ENCODE measurements around the gene EIF2AK3.
A peak's percentile ranks its signal among the peaks of the same experiment; 100 is the strongest.
"Not testable (repeated sequence)": the region's sequence is repeated elsewhere in the genome, so short reads cannot be mapped to it uniquely, and the experiment has no call there.

EIF2AK3 gene

GRCh38 chr2:88637464-88637863 lies 10.2 kb upstream of the EIF2AK3 start:
- H3K36me3 ChIP-seq (ENCODE audit: control insufficient read depth, insufficient read depth, low read length), result no peaks in the 10 kb centered on the region

GRCh38 chr2:88636026-88636425 lies 8.8 kb upstream of the EIF2AK3 start:
- no peak overlapping the region for H3K4me3 ChIP-seq (ENCODE audit: low read depth, low read length)
- no peaks in the 10 kb centered on the region for H3K9me3 ChIP-seq (ENCODE audit: control insufficient read depth, insufficient read depth, low read length)
- peaks cover 28% of the 10 kb centered on the region for H3K4me1 ChIP-seq (ENCODE audit: control insufficient read depth, insufficient read depth, low read length)
- no peaks in the 10 kb centered on the region for H3K27me3 ChIP-seq (ENCODE audit: control insufficient read depth, insufficient read depth, low read length)
- no peaks in the 10 kb centered on the region for H3K36me3 ChIP-seq (ENCODE audit: control insufficient read depth, insufficient read depth, low read length)
- H3K27ac ChIP-seq (ENCODE audit: low read depth, low read length), result no peak overlapping the region
- H3K9ac ChIP-seq (ENCODE audit: low read depth, low read length), result no peak overlapping the region

More at GRCh38 chr2:88637464-88637863, 10.2 kb upstream of the EIF2AK3 start:
- Histone ChIP-seq H3K4me1 (ENCODE audit: control insufficient read depth, insufficient read depth, low read length) (peaks cover 13% of the 10 kb centered on the region), H3K9ac (ENCODE audit: low read depth, low read length) (no peak overlapping the region), H3K9me3 (ENCODE audit: control insufficient read depth, insufficient read depth, low read length) (no peaks in the 10 kb centered on the region), H3K27ac (ENCODE audit: low read depth, low read length) (no peak overlapping the region), H3K4me3 (ENCODE audit: low read depth, low read length) (peak overlapping the region; percentile 37; the same call in 1 of the 2 replicates), H3K27me3 (ENCODE audit: control insufficient read depth, insufficient read depth, low read length) (no peaks in the 10 kb centered on the region)

- Histone ChIP-seq H3K36me3 (ENCODE audit: control insufficient read depth, insufficient read depth, low read length) (no peaks in the 10 kb centered on the region), H3K27ac (ENCODE audit: low read depth, low read length) (no peak overlapping the region), H3K27me3 (ENCODE audit: control insufficient read depth, insufficient read depth, low read length) (no peaks in the 10 kb centered on the region), H3K4me3 (ENCODE audit: low read depth, low read length) (no peak overlapping the region), H3K9me3 (ENCODE audit: control insufficient read depth, insufficient read depth, low read length) (no peaks in the 10 kb centered on the region), H3K9ac (ENCODE audit: low read depth, low read length) (no peak overlapping the region), H3K4me1 (ENCODE audit: control insufficient read depth, insufficient read depth, low read length) (peaks cover 43% of the 10 kb centered on the region)
Observed at GRCh38 chr2:88632569-88632968, 5.3 kb upstream of the EIF2AK3 start.

- Histone ChIP-seq H3K4me3 (ENCODE audit: low read depth, low read length) (peak overlapping the region; percentile 88), H3K9ac (ENCODE audit: low read depth, low read length) (no peak overlapping the region), H3K27me3 (ENCODE audit: control insufficient read depth, insufficient read depth, low read length) (no peaks in the 10 kb centered on the region), H3K9me3 (ENCODE audit: control insufficient read depth, insufficient read depth, low read length) (no peaks in the 10 kb centered on the region), H3K36me3 (ENCODE audit: control insufficient read depth, insufficient read depth, low read length) (no peaks in the 10 kb centered on the region), H3K27ac (ENCODE audit: low read depth, low read length) (peak overlapping the region; percentile 99), H3K4me1 (ENCODE audit: control insufficient read depth, insufficient read depth, low read length) (peaks cover 61% of the 10 kb centered on the region)
Observed at GRCh38 chr2:88628571-88628939, 1.3 kb upstream of the EIF2AK3 start.

- H3K4me1 ChIP-seq (ENCODE audit: control insufficient read depth, insufficient read depth, low read length), result peaks cover 66% of the 10 kb centered on the region
- H3K27ac ChIP-seq (ENCODE audit: low read depth, low read length), result peak overlapping the region; percentile 99
- no peaks in the 10 kb centered on the region for H3K36me3 ChIP-seq (ENCODE audit: control insufficient read depth, insufficient read depth, low read length)
- no peaks in the 10 kb centered on the region for H3K9me3 ChIP-seq (ENCODE audit: control insufficient read depth, insufficient read depth, low read length)
- H3K9ac ChIP-seq (ENCODE audit: low read depth, low read length), result peak overlapping the region; percentile 95
- H3K4me3 ChIP-seq (ENCODE audit: low read depth, low read length), result peak overlapping the region; percentile 88
- no peaks in the 10 kb centered on the region for H3K27me3 ChIP-seq (ENCODE audit: control insufficient read depth, insufficient read depth, low read length)
Observed at GRCh38 chr2:88627856-88628570, 749 bp upstream of the EIF2AK3 start.

- Histone ChIP-seq H3K4me3 (ENCODE audit: low read depth, low read length) (peak overlapping the region; percentile 86), H3K4me1 (ENCODE audit: control insufficient read depth, insufficient read depth, low read length) (peaks cover 54% of the 10 kb centered on the region), H3K9me3 (ENCODE audit: control insufficient read depth, insufficient read depth, low read length) (no peaks in the 10 kb centered on the region), H3K9ac (ENCODE audit: low read depth, low read length) (peak overlapping the region; percentile 85), H3K36me3 (ENCODE audit: control insufficient read depth, insufficient read depth, low read length) (no peaks in the 10 kb centered on the region), H3K27me3 (ENCODE audit: control insufficient read depth, insufficient read depth, low read length) (no peaks in the 10 kb centered on the region), H3K27ac (ENCODE audit: low read depth, low read length) (peak overlapping the region; percentile 90)
Observed at GRCh38 chr2:88626171-88627054, 851 bp downstream of the EIF2AK3 start.

- no peaks in the 10 kb centered on the region for H3K27me3 ChIP-seq (ENCODE audit: control insufficient read depth, insufficient read depth, low read length)
- peak overlapping the region; percentile 51 for H3K4me3 ChIP-seq (ENCODE audit: low read depth, low read length)
- no peaks in the 10 kb centered on the region for H3K36me3 ChIP-seq (ENCODE audit: control insufficient read depth, insufficient read depth, low read length)
- H3K9me3 ChIP-seq (ENCODE audit: control insufficient read depth, insufficient read depth, low read length), result no peaks in the 10 kb centered on the region
- no peak overlapping the region for H3K9ac ChIP-seq (ENCODE audit: low read depth, low read length)
- H3K27ac ChIP-seq (ENCODE audit: low read depth, low read length), result peak overlapping the region; percentile 58
- H3K4me1 ChIP-seq (ENCODE audit: control insufficient read depth, insufficient read depth, low read length), result peaks cover 34% of the 10 kb centered on the region
Observed at GRCh38 chr2:88624477-88624876, 2.8 kb downstream of the EIF2AK3 start.

GRCh38 chr2:88623831-88624465 lies 3.3 kb downstream of the EIF2AK3 start:
- Histone ChIP-seq H3K27ac (ENCODE audit: low read depth, low read length) (peak overlapping the region; percentile 58), H3K4me3 (ENCODE audit: low read depth, low read length) (peak overlapping the region; percentile 51; the same call in 1 of the 2 replicates), H3K4me1 (ENCODE audit: control insufficient read depth, insufficient read depth, low read length) (peaks cover 29% of the 10 kb centered on the region)
- not testable (repeated sequence) for H3K9ac ChIP-seq (ENCODE audit: low read depth, low read length); H3K27me3 ChIP-seq (ENCODE audit: control insufficient read depth, insufficient read depth, low read length); H3K9me3 ChIP-seq (ENCODE audit: control insufficient read depth, insufficient read depth, low read length); H3K36me3 ChIP-seq (ENCODE audit: control insufficient read depth, insufficient read depth, low read length)

GRCh38 chr2:88622307-88622706 lies 5.0 kb downstream of the EIF2AK3 start:
- H3K9ac ChIP-seq (ENCODE audit: low read depth, low read length), result no peak overlapping the region
- H3K27ac ChIP-seq (ENCODE audit: low read depth, low read length), result no peak overlapping the region
- H3K9me3 ChIP-seq (ENCODE audit: control insufficient read depth, insufficient read depth, low read length), result no peaks in the 10 kb centered on the region
- no peaks in the 10 kb centered on the region for H3K27me3 ChIP-seq (ENCODE audit: control insufficient read depth, insufficient read depth, low read length)
- no peaks in the 10 kb centered on the region for H3K36me3 ChIP-seq (ENCODE audit: control insufficient read depth, insufficient read depth, low read length)
- no peak overlapping the region for H3K4me3 ChIP-seq (ENCODE audit: low read depth, low read length)
- peaks cover 27% of the 10 kb centered on the region for H3K4me1 ChIP-seq (ENCODE audit: control insufficient read depth, insufficient read depth, low read length)

GRCh38 chr2:88621432-88621831 lies 5.8 kb downstream of the EIF2AK3 start:
- no peaks in the 10 kb centered on the region for H3K36me3 ChIP-seq (ENCODE audit: control insufficient read depth, insufficient read depth, low read length)
- no peak overlapping the region for H3K9ac ChIP-seq (ENCODE audit: low read depth, low read length)
- no peak overlapping the region for H3K4me3 ChIP-seq (ENCODE audit: low read depth, low read length)
- H3K27ac ChIP-seq (ENCODE audit: low read depth, low read length), result no peak overlapping the region
- H3K27me3 ChIP-seq (ENCODE audit: control insufficient read depth, insufficient read depth, low read length), result no peaks in the 10 kb centered on the region
- peaks cover 27% of the 10 kb centered on the region for H3K4me1 ChIP-seq (ENCODE audit: control insufficient read depth, insufficient read depth, low read length)
- no peaks in the 10 kb centered on the region for H3K9me3 ChIP-seq (ENCODE audit: control insufficient read depth, insufficient read depth, low read length)

- no peak overlapping the region for H3K27ac ChIP-seq (ENCODE audit: low read depth, low read length)
- H3K4me3 ChIP-seq (ENCODE audit: low read depth, low read length), result no peak overlapping the region
- no peaks in the 10 kb centered on the region for H3K36me3 ChIP-seq (ENCODE audit: control insufficient read depth, insufficient read depth, low read length)
- H3K9me3 ChIP-seq (ENCODE audit: control insufficient read depth, insufficient read depth, low read length), result no peaks in the 10 kb centered on the region
- H3K27me3 ChIP-seq (ENCODE audit: control insufficient read depth, insufficient read depth, low read length), result no peaks in the 10 kb centered on the region
- no peak overlapping the region for H3K9ac ChIP-seq (ENCODE audit: low read depth, low read length)
- H3K4me1 ChIP-seq (ENCODE audit: control insufficient read depth, insufficient read depth, low read length), result peaks cover 17% of the 10 kb centered on the region
Observed at GRCh38 chr2:88620015-88620414, 7.2 kb downstream of the EIF2AK3 start.
